HCEC 1CT (cell line): ENCODE data around the gene STN1.

Experiments
- DNase-seq: peaks from one replicate; pipeline ENCODE4 v3.0.0-alpha.2; 2017

The STN1 gene

DNA sequence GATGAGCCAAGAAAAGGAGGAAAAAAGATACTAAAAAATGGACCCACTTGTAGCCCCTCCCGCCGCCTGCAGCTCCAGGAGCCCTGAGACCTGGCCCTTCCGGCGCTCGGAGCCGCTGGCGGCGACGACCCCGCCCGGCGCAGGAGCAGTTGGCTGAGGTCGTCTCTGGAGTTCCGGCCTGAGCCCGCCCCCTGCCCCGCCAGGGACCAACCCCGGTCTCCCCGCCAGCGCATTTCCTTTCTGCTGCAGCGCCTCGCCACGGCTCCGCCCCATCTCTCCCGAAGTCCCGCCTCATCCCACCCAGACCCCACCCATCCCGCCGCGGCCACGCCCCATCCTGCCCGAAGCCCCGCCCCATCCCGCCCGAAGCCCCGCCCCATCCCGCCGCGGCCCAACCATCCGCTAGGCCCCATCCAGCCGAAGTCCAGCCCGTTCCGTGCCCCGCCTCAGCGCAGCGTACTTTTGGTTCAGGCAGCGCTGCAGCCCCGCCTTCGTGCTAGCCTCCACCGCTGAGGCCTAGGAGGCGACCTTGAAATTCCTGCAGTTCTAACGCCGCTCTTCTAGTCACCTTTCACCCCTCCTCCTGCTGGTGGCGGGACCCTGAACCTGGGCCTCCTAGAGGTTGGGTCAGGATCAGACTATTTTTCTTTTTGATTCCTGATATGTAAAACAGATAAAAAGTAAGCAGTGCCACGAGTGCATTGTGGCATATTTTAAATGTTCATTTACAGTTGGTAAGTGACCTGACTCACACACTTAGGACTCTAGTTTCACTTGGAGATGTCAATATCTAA is at the start of gene STN1:
TSS of gene STN1 (minus strand) at position 132 of the 794 bp plus-strand sequence. CDS start 590 bp downstream, outside the sequence.
- DNase-seq: peak; percentile 97

- DNase-seq: no peak
Observed at GRCh38 chr10:103967448-103968071, 49.6 kb upstream of the STN1 start.

- DNase-seq: peak; percentile 81
Observed at GRCh38 chr10:103966671-103967447, 48.9 kb upstream of the STN1 start, which contains the start of gene SLK. Gene SLK, plus strand, starts transcription at chr10:103967140. Its CDS starts 606 bp downstream, at chr10:103967746.

DNA sequence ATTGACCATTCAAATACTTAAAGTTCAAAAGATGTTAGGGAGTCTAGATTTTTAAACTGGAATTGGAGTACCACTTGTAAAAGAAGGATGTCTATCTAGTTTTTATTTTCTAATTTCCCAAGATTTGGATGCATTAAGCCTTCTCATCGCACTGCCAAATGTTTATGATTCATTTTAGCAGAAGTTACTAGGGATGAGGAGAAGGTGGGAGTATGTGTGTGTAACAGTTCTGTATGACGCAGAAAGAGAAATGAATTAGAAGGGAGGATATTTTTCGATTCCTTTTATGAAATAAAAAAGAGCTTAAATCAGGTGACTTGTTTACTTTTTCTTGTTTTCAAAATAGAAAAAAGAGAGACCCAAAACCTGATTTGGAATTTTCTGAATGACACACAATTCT is 42.1 kb upstream of the STN1 start:
- DNase-seq: no peak

- DNase-seq: no peak
Observed at GRCh38 chr10:103958996-103959395, 41.0 kb upstream of the STN1 start.

DNA sequence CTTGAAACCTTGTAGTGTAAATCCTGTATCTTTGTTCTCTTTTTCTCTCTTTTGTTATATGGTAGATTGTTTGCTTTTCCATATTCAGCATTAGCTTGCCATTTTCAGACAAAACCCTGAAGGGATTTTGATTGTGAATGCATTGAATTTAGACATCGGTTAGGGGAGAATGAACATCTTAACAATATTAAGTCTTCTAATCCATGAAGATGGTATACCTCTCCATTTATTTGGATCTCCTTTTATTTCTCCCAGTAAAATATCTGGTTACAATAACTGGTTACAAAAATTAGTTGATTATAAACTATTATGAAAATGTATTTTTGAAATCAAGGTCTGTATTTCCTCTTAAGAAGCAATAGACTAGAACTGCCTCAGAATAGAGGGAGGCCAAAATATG is 36.6 kb upstream of the STN1 start:
- no peak for DNase-seq

DNA sequence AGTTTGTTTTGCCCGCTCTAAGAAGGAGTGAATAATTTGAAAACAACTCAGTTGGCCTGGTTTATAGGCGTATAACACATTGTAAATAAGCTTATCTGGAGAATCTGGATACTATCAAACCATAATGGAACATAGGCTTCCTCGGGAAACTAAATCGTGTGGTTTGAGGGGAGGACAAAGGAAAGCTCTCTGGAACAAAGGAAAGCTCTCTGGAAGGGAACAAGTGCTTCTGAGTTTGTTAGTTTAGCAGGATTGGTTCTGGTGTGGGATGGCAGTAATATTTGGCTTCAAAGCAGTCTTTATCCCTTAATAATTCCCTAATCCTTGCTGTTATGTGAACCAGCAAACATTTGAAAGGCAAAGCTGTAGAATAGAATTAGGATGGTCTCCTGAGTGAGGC is 34.0 kb upstream of the STN1 start:
- no peak for DNase-seq

- DNase-seq: no peak
Observed at GRCh38 chr10:103951183-103951582, 33.2 kb upstream of the STN1 start.

GRCh38 chr10:103949728-103950127 is 31.7 kb upstream of the STN1 start:
- no peak for DNase-seq

GRCh38 chr10:103947799-103948516 is 30.0 kb upstream of the STN1 start:
- no peak for DNase-seq

DNA sequence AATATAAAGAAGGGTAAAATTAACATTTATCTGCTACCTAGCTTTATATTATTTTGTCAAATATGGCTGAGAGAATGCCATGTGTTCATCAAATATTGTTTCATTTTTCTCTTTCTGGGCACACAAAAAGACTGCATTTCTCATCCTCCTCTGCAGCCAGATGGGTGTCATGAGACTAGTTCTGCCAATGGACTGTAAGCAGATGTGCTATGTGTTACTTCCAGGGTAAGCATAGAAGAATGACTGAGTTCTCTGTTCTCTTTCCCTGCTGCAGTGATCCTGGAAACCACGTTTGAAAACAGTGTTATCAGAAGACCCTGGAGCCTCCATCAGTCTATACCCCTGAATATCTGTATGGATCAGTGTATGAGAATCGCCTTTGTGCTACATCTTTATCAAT is 24.9 kb upstream of the STN1 start:
- DNase-seq: no peak

GRCh38 chr10:103941801-103942200 is 23.8 kb upstream of the STN1 start:
- no peak for DNase-seq

- DNase-seq: no peak
Observed at GRCh38 chr10:103939522-103939921, 21.5 kb upstream of the STN1 start.

DNA sequence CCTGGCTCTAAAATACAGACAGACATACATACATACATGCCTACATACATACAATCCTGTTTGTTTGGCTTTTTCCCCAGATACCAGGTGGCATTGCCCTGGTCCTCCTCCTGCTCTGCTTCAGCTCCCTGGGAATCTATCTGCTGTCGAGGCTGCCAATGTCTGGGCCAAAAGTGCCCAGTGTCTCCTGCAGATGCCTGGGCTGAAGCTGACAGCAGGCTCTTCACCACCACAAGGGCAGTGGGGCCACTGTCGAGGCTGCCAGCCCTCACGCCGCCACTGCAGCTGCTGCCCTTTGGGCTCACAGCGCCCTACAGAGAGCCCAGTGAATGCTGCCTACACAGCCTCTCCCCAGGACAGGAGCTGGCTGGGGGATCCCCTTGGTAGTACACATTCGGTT is 18.0 kb upstream of the STN1 start:
- DNase-seq: no peak

- no peak for DNase-seq
Observed at GRCh38 chr10:103934308-103934707, 16.3 kb upstream of the STN1 start.

- DNase-seq: no peak
Observed at GRCh38 chr10:103933557-103934121, 15.7 kb upstream of the STN1 start.

DNA sequence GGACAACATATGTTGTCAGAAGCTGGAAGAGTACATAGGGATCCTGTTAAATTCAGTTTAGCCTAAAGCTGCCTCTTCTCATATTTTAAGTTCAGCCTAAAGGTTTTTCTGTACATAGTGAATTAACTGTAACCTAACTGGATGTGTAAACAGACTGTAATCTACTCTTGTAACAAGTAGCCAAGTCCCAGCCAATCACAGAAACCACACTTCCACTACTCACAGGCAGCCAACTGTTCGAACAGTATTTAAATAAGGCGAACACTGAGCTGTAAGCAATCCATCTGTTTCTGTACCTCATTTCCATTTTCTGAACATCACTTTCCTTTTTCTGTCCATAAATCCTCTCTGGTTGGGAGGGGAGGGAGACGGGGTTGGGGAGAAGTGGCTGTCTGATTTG is 15.0 kb upstream of the STN1 start:
- DNase-seq: no peak

DNA sequence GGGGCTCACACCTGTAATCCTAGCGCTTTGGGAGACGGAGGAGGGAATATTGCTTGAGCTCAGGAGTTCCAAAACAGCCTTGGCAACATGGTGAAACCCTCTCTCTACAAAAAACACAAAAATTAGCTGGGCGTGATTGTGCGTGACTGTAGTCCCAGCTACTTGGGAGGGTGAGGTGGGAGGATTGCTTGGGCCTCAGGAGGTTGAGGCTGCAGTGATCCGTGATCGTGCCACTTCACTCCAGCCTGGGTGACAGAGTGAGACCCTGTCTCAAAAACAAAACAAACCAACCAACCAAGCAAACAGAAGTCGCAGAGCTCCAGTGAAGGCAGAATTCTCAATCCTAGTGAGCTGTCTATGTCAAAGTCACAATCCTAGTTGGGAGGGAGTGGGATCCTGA is 14.3 kb upstream of the STN1 start:
- DNase-seq: no peak

GRCh38 chr10:103931603-103932002 is 13.6 kb upstream of the STN1 start:
- no peak for DNase-seq

DNA sequence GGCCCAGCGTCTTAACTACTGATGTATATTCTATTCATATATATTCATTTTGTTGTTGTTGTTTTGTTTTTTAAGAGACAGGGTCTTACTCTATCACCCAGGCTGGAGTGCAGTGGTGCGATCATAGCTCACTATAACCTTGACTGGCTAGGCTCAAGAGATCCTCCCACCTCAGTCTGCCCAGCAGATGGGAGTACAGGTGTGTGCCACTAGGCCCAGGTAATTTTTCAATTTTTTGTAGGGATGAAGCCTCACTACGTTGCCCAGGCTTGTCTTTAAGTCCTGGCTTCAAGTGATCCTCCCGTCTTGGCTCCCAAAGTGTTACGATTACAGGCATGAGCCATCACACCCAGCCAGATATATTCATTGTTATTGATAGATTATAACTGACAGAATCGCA is 12.9 kb upstream of the STN1 start:
- no peak for DNase-seq

- no peak for DNase-seq
Observed at GRCh38 chr10:103930449-103930848, 12.5 kb upstream of the STN1 start.

GRCh38 chr10:103929381-103929921 is 11.5 kb upstream of the STN1 start:
- no peak for DNase-seq
